Stimulated activated naive CD4-positive, alpha-beta T cell treated with Interleukin-2 at 50 U/mL for 16 hours (primary cell): Measurements from ENCODE around the gene ZNF543.
A peak's percentile ranks its signal among the peaks of the same experiment; 100 is the strongest.
"Not testable (repeated sequence)": the region's sequence is repeated elsewhere in the genome, so short reads cannot be mapped to it uniquely, and the experiment has no call there.

ENCODE experiments used
- DNase-seq: peaks from one replicate; lab custom pipeline; 2025; lab: John Stamatoyannopoulos, UW

ZNF543 gene

GRCh38 chr19:57320180-57321084, at the start of gene ZNF543:
ZNF543 (plus strand) TSS chr19:57320472; CDS start chr19:57320854, 382 bp downstream.
- DNase-seq, result peak; percentile 92

GRCh38 chr19:57271280-57271679, 49.0 kb upstream of the ZNF543 start:
- DNase-seq, result no peak

- no peak for DNase-seq
Observed at GRCh38 chr19:57273014-57273413, 47.3 kb upstream of the ZNF543 start.

- no peak for DNase-seq
Observed at GRCh38 chr19:57276430-57276829, 43.8 kb upstream of the ZNF543 start.

- DNase-seq, result not testable (repeated sequence)
Observed at GRCh38 chr19:57278481-57278880, 41.8 kb upstream of the ZNF543 start.

GRCh38 chr19:57279418-57280164, 40.7 kb upstream of the ZNF543 start:
- DNase-seq, result peak; percentile 82

- DNase-seq, result peak; percentile 96
Observed at GRCh38 chr19:57280165-57280961, 39.9 kb upstream of the ZNF543 start, which contains the start of gene ZNF460. ZNF460 (plus strand) TSS chr19:57280485; CDS start chr19:57280807, 322 bp downstream.

GRCh38 chr19:57280962-57281400, 39.3 kb upstream of the ZNF543 start:
- no peak for DNase-seq

- DNase-seq, result no peak
Observed at GRCh38 chr19:57282011-57282643, 38.1 kb upstream of the ZNF543 start.

- no peak for DNase-seq
Observed at GRCh38 chr19:57288373-57288772, 31.9 kb upstream of the ZNF543 start.

GRCh38 chr19:57290970-57291369, 29.3 kb upstream of the ZNF543 start:
- DNase-seq, result no peak

- DNase-seq, result no peak
Observed at GRCh38 chr19:57292547-57292946, 27.7 kb upstream of the ZNF543 start.

- no peak for DNase-seq
Observed at GRCh38 chr19:57293719-57294118, 26.6 kb upstream of the ZNF543 start.

- no peak for DNase-seq
Observed at GRCh38 chr19:57302020-57302465, 18.2 kb upstream of the ZNF543 start.

GRCh38 chr19:57302727-57303401, 17.4 kb upstream of the ZNF543 start:
- DNase-seq, result no peak

GRCh38 chr19:57305056-57305455, 15.2 kb upstream of the ZNF543 start:
- no peak for DNase-seq

GRCh38 chr19:57308514-57308913, 11.8 kb upstream of the ZNF543 start:
- DNase-seq, result no peak

GRCh38 chr19:57310792-57311191, 9.5 kb upstream of the ZNF543 start:
- no peak for DNase-seq

GRCh38 chr19:57314146-57314545, 6.1 kb upstream of the ZNF543 start:
- DNase-seq, result no peak

GRCh38 chr19:57317503-57317902, 2.8 kb upstream of the ZNF543 start:
- no peak for DNase-seq

GRCh38 chr19:57319869-57320179, 448 bp upstream of the ZNF543 start:
- no peak for DNase-seq
